H9 (cell line): ENCODE results near the gene MRPL30. TPM values are rescaled to one million over a fixed set of nuclear protein-coding genes. Genes with fewer than 3 reads are reported as not detected.

Experiments used
- DNase-seq: peaks from one replicate; pipeline ENCODE4 v3.0.0-alpha.2; 2017
- H2AFZ ChIP-seq: one replicate; pipeline ENCODE4 v1.6.1; 2013; ENCODE audit warnings: mild to moderate bottlenecking, low read length, control low read depth, moderate library complexity
- H2AK5ac ChIP-seq: 2 replicates; pipeline ENCODE4 v1.6.1; 2013; ENCODE audit warnings: low read length, control low read depth, mixed read lengths; ENCODE audit not compliant: insufficient read length
- H2BK120ac ChIP-seq: one replicate; pipeline ENCODE4 v1.6.1; 2013; ENCODE audit warnings: low read depth, mild to moderate bottlenecking, low read length, control low read depth, inconsistent platforms; ENCODE audit not compliant: poor library complexity, severe bottlenecking
- H2BK12ac ChIP-seq: 2 replicates; pipeline ENCODE4 v1.6.1; 2013; ENCODE audit warnings: low read length, control low read depth, mixed read lengths, low read depth; ENCODE audit not compliant: insufficient read length
- H2BK15ac ChIP-seq: 2 replicates; pipeline ENCODE4 v1.6.1; 2013; ENCODE audit warnings: low read depth, low read length, control low read depth
- H2BK20ac ChIP-seq: one replicate; pipeline ENCODE4 v1.6.1; 2013; ENCODE audit warnings: low read depth, mild to moderate bottlenecking, low read length, control low read depth, inconsistent platforms; ENCODE audit not compliant: poor library complexity, severe bottlenecking
- H2BK5ac ChIP-seq: 2 replicates; pipeline ENCODE4 v1.6.1; 2013; ENCODE audit warnings: low read length, control low read depth, mixed read lengths; ENCODE audit not compliant: insufficient read length
- H3K14ac ChIP-seq: 2 replicates; pipeline ENCODE4 v1.6.1; 2013; ENCODE audit warnings: low read length, control low read depth; ENCODE audit not compliant: insufficient read depth
- H3K18ac ChIP-seq: 2 replicates; pipeline ENCODE4 v1.6.1; 2013; ENCODE audit warnings: low read depth, mild to moderate bottlenecking, mixed read lengths, low read length, control low read depth; ENCODE audit not compliant: insufficient read length
- H3K23ac ChIP-seq: 2 replicates; pipeline ENCODE4 v1.6.1; 2013; ENCODE audit warnings: low read length, control low read depth, mixed read lengths, low read depth; ENCODE audit not compliant: insufficient read length
- H3K23me2 ChIP-seq: 2 replicates; pipeline ENCODE4 v1.6.1; 2013; ENCODE audit warnings: low read depth, mild to moderate bottlenecking, mixed read lengths, low read length, control low read depth; ENCODE audit not compliant: insufficient read length, poor library complexity, severe bottlenecking
- H3K27ac ChIP-seq: 2 replicates; pipeline ENCODE4 v1.5.1; 2013; ENCODE audit warnings: low read length, control low read depth, mixed read lengths, low read depth; ENCODE audit not compliant: insufficient read length
- H3K27me3 ChIP-seq: 2 replicates; pipeline ENCODE4 v1.6.1; 2013; ENCODE audit warnings: low read length, control low read depth, inconsistent platforms; ENCODE audit not compliant: insufficient read depth
- H3K4ac ChIP-seq: 2 replicates; pipeline ENCODE4 v1.6.1; 2013; ENCODE audit warnings: low read depth, mild to moderate bottlenecking, control low read depth, inconsistent platforms, low read length, moderate library complexity
- H3K4me1 ChIP-seq: 2 replicates; pipeline ENCODE4 v1.6.1; 2013; ENCODE audit warnings: low read length, control low read depth, inconsistent platforms; ENCODE audit not compliant: insufficient read depth
- H3K4me2 ChIP-seq: 2 replicates; pipeline ENCODE4 v1.6.1; 2013; ENCODE audit warnings: low read length, control low read depth, mixed read lengths; ENCODE audit not compliant: insufficient read length, insufficient read depth
- H3K56ac ChIP-seq: 2 replicates; pipeline ENCODE4 v1.6.1; 2013; ENCODE audit warnings: low read depth, mild to moderate bottlenecking, mixed read lengths, low read length, control low read depth; ENCODE audit not compliant: insufficient read length
- H3K79me1 ChIP-seq: 2 replicates; pipeline ENCODE4 v1.6.1; 2013; ENCODE audit warnings: low read depth, mild to moderate bottlenecking, moderate library complexity, low read length, control low read depth, inconsistent platforms; ENCODE audit not compliant: insufficient read depth, poor library complexity, severe bottlenecking
- H3K79me2 ChIP-seq: 2 replicates; pipeline ENCODE4 v1.6.1; 2013; ENCODE audit warnings: low read length, control low read depth, inconsistent platforms; ENCODE audit not compliant: insufficient read depth
- H3K9ac ChIP-seq: 2 replicates; pipeline ENCODE4 v1.6.1; 2013; ENCODE audit warnings: low read length, control low read depth, mixed read lengths; ENCODE audit not compliant: insufficient read length; ENCODE audit errors: extremely low read depth
- H3K9me3 ChIP-seq: one replicate; pipeline ENCODE4 v1.6.1; 2013; ENCODE audit warnings: low read depth, low read length, inconsistent platforms; ENCODE audit not compliant: control insufficient read depth
- H3T11ph ChIP-seq: one replicate; pipeline ENCODE4 v1.6.1; 2013; ENCODE audit warnings: mild to moderate bottlenecking, low read length, control low read depth, inconsistent platforms
- H4K20me1 ChIP-seq: one replicate; pipeline ENCODE4 v1.6.1; 2013; ENCODE audit not compliant: control insufficient read depth, insufficient read length, insufficient read depth
- H4K5ac ChIP-seq: 2 replicates; pipeline ENCODE4 v1.6.1; 2013; ENCODE audit warnings: low read depth, mild to moderate bottlenecking, mixed read lengths, low read length, control low read depth; ENCODE audit not compliant: insufficient read length
- H4K8ac ChIP-seq: replicated peaks from 2 replicates; pipeline ENCODE4 v1.6.1; 2013; ENCODE audit warnings: low read length, control low read depth, mixed read lengths, low read depth; ENCODE audit not compliant: insufficient read length
- H4K91ac ChIP-seq: 2 replicates; pipeline ENCODE4 v1.6.1; 2013; ENCODE audit warnings: low read depth, mild to moderate bottlenecking, moderate library complexity, mixed read lengths, low read length, control low read depth; ENCODE audit not compliant: insufficient read length
- H3K27ac Mint-ChIP-seq, 3 experiments: 2 replicates in 2 of 3; 3 replicates in 1 of 3; pipeline ENCODE4 v1.8.0; 2020 to 2021; ENCODE audit warnings: mixed read lengths in 3 of 3, mild to moderate bottlenecking in 1 of 3, moderate library complexity in 1 of 3
- H3K27me3 Mint-ChIP-seq: 2 replicates; pipeline ENCODE4 v1.8.0; 2021; ENCODE audit warnings: low read depth, mild to moderate bottlenecking, moderate library complexity, mixed read lengths
- H3K36me3 Mint-ChIP-seq, 3 experiments: 2 replicates in 2 of 3; 3 replicates in 1 of 3; pipeline ENCODE4 v1.8.0; 2020 to 2021; ENCODE audit warnings: low read depth in 3 of 3, mixed read lengths in 3 of 3; ENCODE audit not compliant: insufficient read depth in 1 of 3
- H3K4me1 Mint-ChIP-seq, 2 experiments: 2 replicates each; pipeline ENCODE4 v1.8.0; 2020; ENCODE audit warnings: mixed read lengths in 2 of 2
- H3K4me3 Mint-ChIP-seq, 2 experiments: 2 replicates in 1 of 2; 3 replicates in 1 of 2; pipeline ENCODE4 v1.8.0; 2020 to 2021; ENCODE audit warnings: mild to moderate bottlenecking in 2 of 2, mixed read lengths in 2 of 2, moderate library complexity in 1 of 2
- H3K9me3 Mint-ChIP-seq, 2 experiments: 2 replicates in 1 of 2; 3 replicates in 1 of 2; pipeline ENCODE4 v1.8.0; 2020; ENCODE audit warnings: mild to moderate bottlenecking in 2 of 2, mixed read lengths in 2 of 2, moderate library complexity in 1 of 2
- CTCF ChIP-seq: fragments of 200-600 bp; sonication (generic); conservative IDR thresholded peaks from 3 replicates; pipeline ENCODE4 v1.8.0; 2021; ENCODE audit warnings: antibody characterized with exemption, mild to moderate bottlenecking
- WGBS: extraction: QIAGEN DNeasy Blood & Tissue Kit; methylation state at CpG from one replicate; pipeline ENCODE4 v1.1.7; 2013; ENCODE audit warnings: missing lambda C conversion rate, low lambda C conversion rate, mixed read lengths; ENCODE audit not compliant: insufficient read length; ENCODE audit errors: extremely low coverage; 5-methylcytosine and 5-hydroxymethylcytosine counted together
- total RNA-seq: library from RNA; stranded (reverse); gene quantifications from 2 replicates; pipeline ENCODE4 v1.2.1, GENCODE V29; 2021

The MRPL30 gene
- total RNA-seq, 1 experiment from 2014 or later, result 50.8 TPM

- Histone ChIP-seq H3K18ac (no peak overlapping the region), H3K23me2 (peaks cover 10% of the 10 kb centered on the region)
- no CpG with 5 or more reads among the region's 4 CpGs for WGBS
These were observed 21.4 kb upstream of the MRPL30 start for GRCh38 chr2:99159594-99159993.

More at GRCh38 chr2:99159594-99159993, 21.4 kb upstream of the MRPL30 start:
- Histone ChIP-seq H3K79me1 (no peaks in the 10 kb centered on the region), H3K9ac (no peak overlapping the region), H4K8ac (no peak overlapping the region), H3K4me1 (0 out of 2 replicates have a peak, but pooled peaks cover 2% of the 10 kb centered on the region), H3K9me3 (no peaks in the 10 kb centered on the region), H2BK5ac (no peak overlapping the region), H3K56ac (no peak overlapping the region), H4K5ac (no peak overlapping the region), H3K4me2 (no peak overlapping the region), H3K79me2 (no peaks in the 10 kb centered on the region; the same call in 1 of the 2 replicates), H3K27me3 (no peaks in the 10 kb centered on the region), H2AK5ac (no peak overlapping the region), H2BK15ac (no peak overlapping the region), H3K4ac (no peak overlapping the region), H3K23ac (no peak overlapping the region), H2AFZ (no peak overlapping the region), H2BK120ac (no peak overlapping the region), H2BK20ac (no peak overlapping the region), H4K20me1 (peaks cover 1% of the 10 kb centered on the region), H2BK12ac (no peak overlapping the region), H4K91ac (no peak overlapping the region), H3K27ac (no peak overlapping the region), H3T11ph (no peak overlapping the region), H3K14ac (no peak overlapping the region)
- H3K27ac Mint-ChIP-seq, result no peak overlapping the region
- no peak for DNase-seq
- no peaks in the 10 kb centered on the region for H3K9me3 Mint-ChIP-seq
- no peak for TF ChIP-seq CTCF
- no peak overlapping the region for H3K4me3 Mint-ChIP-seq
- peaks cover 10 to 24% (median 18%) of the 10 kb centered on the region in 3 experiments; a peak in 6 of 7 replicates for H3K36me3 Mint-ChIP-seq
- H3K27me3 Mint-ChIP-seq, result no peaks in the 10 kb centered on the region
- H3K4me1 Mint-ChIP-seq, result peaks cover 8 to 13% of the 10 kb centered on the region in 2 experiments
